Tibial nerve (tissue), 3 donors: ENCODE results near the gene PRKCH.
A peak's percentile ranks its signal among the peaks of the same experiment; 100 is the strongest.

ENCODE experiments used
- EP300 ChIP-seq, 2 donors: sonication (generic); formaldehyde crosslinking; IDR thresholded peaks; one replicate each; pipeline ENCODE4 v1.6.1; 2017; ENCODE audit warnings: antibody characterized with exemption in 2 of 2, mild to moderate bottlenecking in 1 of 2
- POLR2A ChIP-seq, 2 donors: fragments of 450-650 bp; IDR thresholded peaks; one replicate each; pipeline ENCODE4 v1.6.1; 2017; ENCODE audit warnings: antibody characterized with exemption in 2 of 2, mild to moderate bottlenecking in 2 of 2, moderate library complexity in 2 of 2

- peak in 1 of 2 donors; percentile 75 for TF ChIP-seq EP300 (IDR thresholded peaks at IDR 0.05)
- TF ChIP-seq POLR2A (IDR thresholded peaks at IDR 0.05), result no peak
Observed at GRCh38 chr14:61542848-61543790, 221.7 kb downstream of the PRKCH start.
